OCI-LY1 (cell line): Measurements from ENCODE around the gene CDH4.

Experiments
- EZH2 ChIP-seq: fragments of 200-600 bp; sonication (generic), shearing (Covaris generic); IDR thresholded peaks from 2 replicates; pipeline ENCODE4 v1.8.0; 2017; ENCODE audit warnings: borderline replicate concordance, mixed run types, mild to moderate bottlenecking, antibody characterized with exemption, low read length, moderate library complexity, mixed read lengths
- TF ChIP-seq, protein P1 (sequence below): fragments of 200-600 bp; sonication (generic), shearing (Covaris generic); IDR thresholded peaks from 2 replicates; pipeline ENCODE4 v1.5.1; 2017; ENCODE audit warnings: mild to moderate bottlenecking, antibody characterized with exemption, low read length, moderate library complexity, mixed read lengths

DNA sequence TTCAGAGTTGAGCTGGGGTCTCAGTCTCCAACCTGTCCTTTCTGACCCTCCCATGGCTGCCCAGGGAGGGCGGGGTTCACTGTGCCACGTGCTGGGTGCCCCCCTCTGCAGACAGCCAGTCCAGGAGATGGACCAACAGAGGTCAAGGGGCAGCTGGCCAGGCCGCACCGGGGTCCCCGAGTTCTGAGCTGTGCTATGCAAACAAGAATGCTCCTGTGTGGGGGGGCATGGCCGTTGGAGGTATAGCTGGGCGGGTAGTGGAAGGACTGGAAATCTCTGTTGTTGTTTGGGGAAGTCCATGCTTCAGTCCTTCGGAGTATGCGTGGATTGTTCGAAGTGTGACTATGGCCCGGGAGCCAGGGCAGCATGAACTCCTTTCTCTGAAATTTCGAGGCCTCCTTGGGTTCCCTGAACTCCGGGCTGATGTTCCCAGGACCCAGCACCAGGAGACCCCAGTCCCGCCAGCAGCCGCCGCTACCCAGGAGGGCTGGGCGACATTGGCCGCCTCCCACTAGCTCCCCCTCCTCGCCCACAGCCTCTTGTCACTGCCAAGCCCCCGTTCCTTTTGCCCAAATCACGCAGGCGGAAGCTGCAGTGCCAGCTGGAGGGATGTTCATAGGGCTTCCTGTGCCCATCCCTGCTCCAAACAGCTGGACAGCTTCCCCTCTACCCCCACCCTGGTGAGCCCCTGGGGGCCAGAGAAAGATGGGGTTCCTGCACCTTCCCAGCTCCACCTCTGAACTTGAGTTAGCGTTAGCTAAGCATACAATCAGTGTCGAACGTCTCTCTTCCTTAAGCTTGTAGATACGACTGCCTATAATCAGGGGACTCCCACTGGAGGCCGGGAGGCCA, 687.0 kb downstream of the CDH4 start:
- TF ChIP-seq, protein P1, sequence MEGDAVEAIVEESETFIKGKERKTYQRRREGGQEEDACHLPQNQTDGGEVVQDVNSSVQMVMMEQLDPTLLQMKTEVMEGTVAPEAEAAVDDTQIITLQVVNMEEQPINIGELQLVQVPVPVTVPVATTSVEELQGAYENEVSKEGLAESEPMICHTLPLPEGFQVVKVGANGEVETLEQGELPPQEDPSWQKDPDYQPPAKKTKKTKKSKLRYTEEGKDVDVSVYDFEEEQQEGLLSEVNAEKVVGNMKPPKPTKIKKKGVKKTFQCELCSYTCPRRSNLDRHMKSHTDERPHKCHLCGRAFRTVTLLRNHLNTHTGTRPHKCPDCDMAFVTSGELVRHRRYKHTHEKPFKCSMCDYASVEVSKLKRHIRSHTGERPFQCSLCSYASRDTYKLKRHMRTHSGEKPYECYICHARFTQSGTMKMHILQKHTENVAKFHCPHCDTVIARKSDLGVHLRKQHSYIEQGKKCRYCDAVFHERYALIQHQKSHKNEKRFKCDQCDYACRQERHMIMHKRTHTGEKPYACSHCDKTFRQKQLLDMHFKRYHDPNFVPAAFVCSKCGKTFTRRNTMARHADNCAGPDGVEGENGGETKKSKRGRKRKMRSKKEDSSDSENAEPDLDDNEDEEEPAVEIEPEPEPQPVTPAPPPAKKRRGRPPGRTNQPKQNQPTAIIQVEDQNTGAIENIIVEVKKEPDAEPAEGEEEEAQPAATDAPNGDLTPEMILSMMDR = no peak
- no peak for TF ChIP-seq EZH2
